IMR-90 (cell line): Measurements from ENCODE around the gene ITGB5.

Source experiments
- CEBPB ChIP-seq: IDR thresholded peaks from 2 replicates; pipeline ENCODE4 v1.6.1; 2012; ENCODE audit warnings: low read depth, low read length, improper control_type of control experiment
- MAFK ChIP-seq: IDR thresholded peaks from 2 replicates; pipeline ENCODE4 v1.6.1; 2012; ENCODE audit warnings: low read depth, low read length, improper control_type of control experiment
- MAZ ChIP-seq: IDR thresholded peaks from 2 replicates; pipeline ENCODE4 v1.6.1; 2012; ENCODE audit warnings: low read depth, mild to moderate bottlenecking, low read length, improper control_type of control experiment, moderate library complexity, borderline replicate concordance
- POLR2A ChIP-seq: IDR thresholded peaks from 2 replicates; pipeline ENCODE4 v1.6.1; 2012; ENCODE audit warnings: mild to moderate bottlenecking, low read depth, low read length
- RFX5 ChIP-seq: IDR thresholded peaks from 2 replicates; pipeline ENCODE4 v1.8.0; 2012; ENCODE audit warnings: low read depth, mild to moderate bottlenecking, low read length, moderate library complexity
- SMC3 ChIP-seq: fragments of 150-350 bp; IDR thresholded peaks from 2 replicates; pipeline ENCODE4 v1.6.1; 2016; ENCODE audit warnings: low read depth, mild to moderate bottlenecking, antibody characterized with exemption, low read length, moderate library complexity
- TF ChIP-seq, protein P1 (sequence below): conservative IDR thresholded peaks from 2 replicates; pipeline ENCODE4 v1.5.1; 2012; ENCODE audit warnings: mild to moderate bottlenecking, low read depth, low read length, improper control_type of control experiment

DNA sequence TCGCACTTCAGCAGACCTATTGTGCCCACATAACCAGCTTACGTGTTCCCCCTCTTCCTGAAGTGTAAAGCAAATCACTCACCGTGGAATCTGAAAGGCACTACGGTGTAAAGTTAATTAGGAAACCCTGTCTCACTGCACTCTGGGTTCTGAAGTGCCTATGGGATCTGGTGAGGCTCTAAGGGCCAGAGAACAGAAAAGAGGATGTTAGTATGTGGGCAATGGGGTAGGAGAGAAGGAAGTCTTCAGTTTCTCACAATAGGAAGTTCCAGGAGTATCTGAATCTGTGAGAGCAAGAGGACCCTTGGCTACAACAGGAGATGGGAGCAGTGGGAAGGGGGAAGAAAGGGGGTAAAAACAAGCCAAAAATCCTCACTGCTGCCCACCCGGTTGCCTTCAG is 71.4 kb downstream of the ITGB5 start:
- no peak for TF ChIP-seq RFX5
- TF ChIP-seq, protein P1, sequence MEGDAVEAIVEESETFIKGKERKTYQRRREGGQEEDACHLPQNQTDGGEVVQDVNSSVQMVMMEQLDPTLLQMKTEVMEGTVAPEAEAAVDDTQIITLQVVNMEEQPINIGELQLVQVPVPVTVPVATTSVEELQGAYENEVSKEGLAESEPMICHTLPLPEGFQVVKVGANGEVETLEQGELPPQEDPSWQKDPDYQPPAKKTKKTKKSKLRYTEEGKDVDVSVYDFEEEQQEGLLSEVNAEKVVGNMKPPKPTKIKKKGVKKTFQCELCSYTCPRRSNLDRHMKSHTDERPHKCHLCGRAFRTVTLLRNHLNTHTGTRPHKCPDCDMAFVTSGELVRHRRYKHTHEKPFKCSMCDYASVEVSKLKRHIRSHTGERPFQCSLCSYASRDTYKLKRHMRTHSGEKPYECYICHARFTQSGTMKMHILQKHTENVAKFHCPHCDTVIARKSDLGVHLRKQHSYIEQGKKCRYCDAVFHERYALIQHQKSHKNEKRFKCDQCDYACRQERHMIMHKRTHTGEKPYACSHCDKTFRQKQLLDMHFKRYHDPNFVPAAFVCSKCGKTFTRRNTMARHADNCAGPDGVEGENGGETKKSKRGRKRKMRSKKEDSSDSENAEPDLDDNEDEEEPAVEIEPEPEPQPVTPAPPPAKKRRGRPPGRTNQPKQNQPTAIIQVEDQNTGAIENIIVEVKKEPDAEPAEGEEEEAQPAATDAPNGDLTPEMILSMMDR, result no peak
- no peak for TF ChIP-seq MAZ
- no peak for TF ChIP-seq POLR2A
- no peak for TF ChIP-seq SMC3
- no peak for TF ChIP-seq CEBPB
- no peak for TF ChIP-seq MAFK
